CD4-positive, alpha-beta T cell treated with Interleukin-1 beta for 1 hour (primary cell): ENCODE results near the gene AP1AR.
"Not testable (repeated sequence)": the region's sequence is repeated elsewhere in the genome, so short reads cannot be mapped to it uniquely, and the experiment has no call there.

Experiments
- DNase-seq, 2 donors: peaks; one replicate each; pipeline ENCODE4 v3.0.0-alpha.2; 2020 to 2022

The AP1AR gene

GRCh38 chr4:112231779-112232713 is at the start of gene AP1AR:
TSS of gene AP1AR (plus strand) at chr4:112231787. CDS start at chr4:112232092, 305 bp downstream.
- peak; percentile 82 to 85 for DNase-seq

- DNase-seq = no peak
Measured at GRCh38 chr4:112182604-112183003, 49.0 kb upstream of the AP1AR start.

- peak in 1 of 2 donors; percentile 16 for DNase-seq
Measured at GRCh38 chr4:112183252-112183651, 48.3 kb upstream of the AP1AR start.

GRCh38 chr4:112184438-112184837 is 47.1 kb upstream of the AP1AR start:
- DNase-seq = no peak

GRCh38 chr4:112185334-112185733 is 46.3 kb upstream of the AP1AR start:
- DNase-seq = no peak

- DNase-seq = no peak
Measured at GRCh38 chr4:112185740-112186670, 45.6 kb upstream of the AP1AR start.

GRCh38 chr4:112189754-112190153 is 41.8 kb upstream of the AP1AR start:
- no peak for DNase-seq

GRCh38 chr4:112190684-112191083 is 40.9 kb upstream of the AP1AR start:
- no peak for DNase-seq

GRCh38 chr4:112196461-112196860 is 35.1 kb upstream of the AP1AR start:
- no peak for DNase-seq

- DNase-seq = no peak
Measured at GRCh38 chr4:112199041-112199440, 32.5 kb upstream of the AP1AR start.

GRCh38 chr4:112201915-112202505 is 29.6 kb upstream of the AP1AR start:
- DNase-seq = no peak

GRCh38 chr4:112203593-112203992 is 28.0 kb upstream of the AP1AR start:
- no peak for DNase-seq

- DNase-seq = no peak
Measured at GRCh38 chr4:112206431-112206830, 25.2 kb upstream of the AP1AR start.

- not testable (repeated sequence) for DNase-seq
Measured at GRCh38 chr4:112208137-112209095, 23.2 kb upstream of the AP1AR start.

- no peak for DNase-seq
Measured at GRCh38 chr4:112210777-112211176, 20.8 kb upstream of the AP1AR start.

GRCh38 chr4:112213091-112213490 is 18.5 kb upstream of the AP1AR start:
- DNase-seq = no peak

- no peak for DNase-seq
Measured at GRCh38 chr4:112213856-112214255, 17.7 kb upstream of the AP1AR start.

- DNase-seq = peak in 1 of 2 donors; percentile 38
Measured at GRCh38 chr4:112214390-112215264, 17.0 kb upstream of the AP1AR start.

- DNase-seq = no peak
Measured at GRCh38 chr4:112219826-112220366, 11.7 kb upstream of the AP1AR start.

GRCh38 chr4:112222219-112222955 is 9.2 kb upstream of the AP1AR start:
- DNase-seq = no peak
